Lower lobe of right lung (tissue), 2 donors: Measurements from ENCODE around the gene MMP1. TPM values are rescaled to one million over a fixed set of nuclear protein-coding genes. Genes with fewer than 3 reads are reported as not detected.

ENCODE experiments used
- ATAC-seq, 2 donors: fragments of 200-7000 bp; cut with Tn5 transposase; one replicate each; pipeline ENCODE4 v1.9.1; 2020 to 2022; ENCODE audit warnings: mild to moderate bottlenecking in 2 of 2, moderate library complexity in 2 of 2
- DNase-seq: peaks from one replicate; pipeline ENCODE4 v3.0.0-alpha.2; 2020
- H3K27ac ChIP-seq: fragments of 200-600 bp; one replicate; pipeline ENCODE4 v1.8.0; 2022
- H3K27me3 ChIP-seq: fragments of 200-600 bp; one replicate; pipeline ENCODE4 v1.8.0; 2022; ENCODE audit warnings: low read depth
- H3K36me3 ChIP-seq: fragments of 200-600 bp; one replicate; pipeline ENCODE4 v1.8.0; 2022; ENCODE audit warnings: mild to moderate bottlenecking
- H3K4me1 ChIP-seq: fragments of 200-600 bp; one replicate; pipeline ENCODE4 v1.8.0; 2022
- H3K4me3 ChIP-seq: fragments of 200-600 bp; one replicate; pipeline ENCODE4 v1.8.0; 2022; ENCODE audit warnings: mild to moderate bottlenecking
- H3K9me3 ChIP-seq: fragments of 200-600 bp; one replicate; pipeline ENCODE4 v1.8.0; 2022
- CTCF ChIP-seq: fragments of 200-600 bp; IDR thresholded peaks from one replicate; pipeline ENCODE4 v1.8.0; 2022; ENCODE audit warnings: antibody characterized with exemption, mild to moderate bottlenecking
- intact Hi-C: fragments of 100-400 bp; cut with DNase I; formaldehyde crosslinking; loops from one replicate; pipeline ENCODE4 v1.11.0; 2022
- long read RNA-seq: library from polyadenylated mRNA; unstranded; transcript quantifications from one replicate; pipeline ENCODE4 v2.0.0, GENCODE V29; 2021
- total RNA-seq: library from RNA; stranded (reverse); fragmentation: NEBNext Ultra II Directional; extraction: Animal tissue kit (Norgen Biotek cat#: 25700); gene quantifications from one replicate; pipeline ENCODE4 v1.2.1, GENCODE V29; 2021
- donor health status: DM: no; HTN: yes; CAD: no; lungs with severe emphysema.

The MMP1 gene
- 0.97 TPM for total RNA-seq
- long read RNA-seq, partial matches to known transcripts, result 0 of 1 reads
- long read RNA-seq, other reads (novel, unspliced or antisense), result 0 of 1 reads

GRCh38 chr11:102798012-102798746 lies at the start of gene MMP1:
MMP1 (minus strand) TSS chr11:102798160; CDS start chr11:102798092, 68 bp downstream.
- no peaks in the 10 kb centered on the region for H3K27me3 ChIP-seq
- intact Hi-C loops, result no loop called here
- DNase-seq (no peak), ATAC-seq (no peak)
- no peak within 1 kb of the TSS for H3K27ac ChIP-seq
- TF ChIP-seq CTCF, result no peak
- H3K4me3 ChIP-seq, result no peak within 1 kb of the TSS
- no peaks in the 10 kb centered on the region for H3K9me3 ChIP-seq
- H3K4me1 ChIP-seq, result peaks cover 6% of the 10 kb centered on the region
- H3K36me3 ChIP-seq, result no peaks in the 10 kb centered on the region

GRCh38 chr11:102846292-102846691 lies 48.3 kb upstream of the MMP1 start:
- H3K4me3 ChIP-seq, result no peak overlapping the region
- intact Hi-C loops, result no loop called here
- H3K36me3 ChIP-seq, result no peaks in the 10 kb centered on the region
- DNase-seq, result no peak
- H3K9me3 ChIP-seq, result no peaks in the 10 kb centered on the region
- TF ChIP-seq CTCF, result no peak
- H3K27ac ChIP-seq, result no peak overlapping the region
- H3K27me3 ChIP-seq, result no peaks in the 10 kb centered on the region
- no peaks in the 10 kb centered on the region for H3K4me1 ChIP-seq
- no peak for ATAC-seq

- H3K27ac ChIP-seq, result no peak within 1 kb of the TSS
- H3K4me3 ChIP-seq, result no peak within 1 kb of the TSS
- no peak for ATAC-seq
- no peaks in the 10 kb centered on the region for H3K4me1 ChIP-seq
- no peak for DNase-seq
- H3K9me3 ChIP-seq, result no peaks in the 10 kb centered on the region
- H3K27me3 ChIP-seq, result no peaks in the 10 kb centered on the region
- H3K36me3 ChIP-seq, result no peaks in the 10 kb centered on the region
- no peak for TF ChIP-seq CTCF
- intact Hi-C loops, result no loop called here
Measured at GRCh38 chr11:102843489-102843888, 45.5 kb upstream of the MMP1 start, which contains the start of gene MMP3. MMP3 (minus strand) TSS chr11:102843609; CDS start chr11:102843546, 63 bp downstream.

- intact Hi-C loops, result no loop called here
- no peak overlapping the region for H3K4me3 ChIP-seq
- H3K27ac ChIP-seq, result no peak overlapping the region
- TF ChIP-seq CTCF, result no peak
- no peaks in the 10 kb centered on the region for H3K36me3 ChIP-seq
- H3K4me1 ChIP-seq, result no peaks in the 10 kb centered on the region
- no peaks in the 10 kb centered on the region for H3K9me3 ChIP-seq
- DNase-seq (no peak), ATAC-seq (no peak)
- H3K27me3 ChIP-seq, result no peaks in the 10 kb centered on the region
Measured at GRCh38 chr11:102842930-102843329, 45.0 kb upstream of the MMP1 start.

- Histone ChIP-seq H3K4me3 (no peak overlapping the region), H3K9me3 (no peaks in the 10 kb centered on the region), H3K27me3 (no peaks in the 10 kb centered on the region), H3K36me3 (no peaks in the 10 kb centered on the region), H3K4me1 (no peaks in the 10 kb centered on the region), H3K27ac (no peak overlapping the region)
- no peak for TF ChIP-seq CTCF
- ATAC-seq (no peak), DNase-seq (no peak)
- intact Hi-C loops, result no loop called here
Measured at GRCh38 chr11:102840018-102840417, 42.1 kb upstream of the MMP1 start.
